Lower lobe of right lung (tissue), 2 donors: ENCODE results near the gene TBX3. TPM values are rescaled to one million over a fixed set of nuclear protein-coding genes. Genes with fewer than 3 reads are reported as not detected.

Experiments
- ATAC-seq, 2 donors: fragments of 200-7000 bp; cut with Tn5 transposase; one replicate each; pipeline ENCODE4 v1.9.1; 2020 to 2022; ENCODE audit warnings: mild to moderate bottlenecking in 2 of 2, moderate library complexity in 2 of 2
- DNase-seq: peaks from one replicate; pipeline ENCODE4 v3.0.0-alpha.2; 2020
- H3K27ac ChIP-seq: fragments of 200-600 bp; one replicate; pipeline ENCODE4 v1.8.0; 2022
- H3K27me3 ChIP-seq: fragments of 200-600 bp; one replicate; pipeline ENCODE4 v1.8.0; 2022; ENCODE audit warnings: low read depth
- H3K36me3 ChIP-seq: fragments of 200-600 bp; one replicate; pipeline ENCODE4 v1.8.0; 2022; ENCODE audit warnings: mild to moderate bottlenecking
- H3K4me1 ChIP-seq: fragments of 200-600 bp; one replicate; pipeline ENCODE4 v1.8.0; 2022
- H3K4me3 ChIP-seq: fragments of 200-600 bp; one replicate; pipeline ENCODE4 v1.8.0; 2022; ENCODE audit warnings: mild to moderate bottlenecking
- H3K9me3 ChIP-seq: fragments of 200-600 bp; one replicate; pipeline ENCODE4 v1.8.0; 2022
- intact Hi-C: fragments of 100-400 bp; cut with DNase I; formaldehyde crosslinking; loops from one replicate; pipeline ENCODE4 v1.11.0; 2022
- total RNA-seq: library from RNA; stranded (reverse); fragmentation: NEBNext Ultra II Directional; extraction: Animal tissue kit (Norgen Biotek cat#: 25700); gene quantifications from one replicate; pipeline ENCODE4 v1.2.1, GENCODE V29; 2021
- TF ChIP-seq, protein P1 (sequence below): fragments of 200-600 bp; IDR thresholded peaks from one replicate; pipeline ENCODE4 v1.8.0; 2022; ENCODE audit warnings: antibody characterized with exemption, mild to moderate bottlenecking
- donor health status: DM: no; HTN: yes; CAD: no; lungs with severe emphysema.

TBX3 gene
- total RNA-seq, 1 donor from 2014 or later, result 50.9 TPM

DNA sequence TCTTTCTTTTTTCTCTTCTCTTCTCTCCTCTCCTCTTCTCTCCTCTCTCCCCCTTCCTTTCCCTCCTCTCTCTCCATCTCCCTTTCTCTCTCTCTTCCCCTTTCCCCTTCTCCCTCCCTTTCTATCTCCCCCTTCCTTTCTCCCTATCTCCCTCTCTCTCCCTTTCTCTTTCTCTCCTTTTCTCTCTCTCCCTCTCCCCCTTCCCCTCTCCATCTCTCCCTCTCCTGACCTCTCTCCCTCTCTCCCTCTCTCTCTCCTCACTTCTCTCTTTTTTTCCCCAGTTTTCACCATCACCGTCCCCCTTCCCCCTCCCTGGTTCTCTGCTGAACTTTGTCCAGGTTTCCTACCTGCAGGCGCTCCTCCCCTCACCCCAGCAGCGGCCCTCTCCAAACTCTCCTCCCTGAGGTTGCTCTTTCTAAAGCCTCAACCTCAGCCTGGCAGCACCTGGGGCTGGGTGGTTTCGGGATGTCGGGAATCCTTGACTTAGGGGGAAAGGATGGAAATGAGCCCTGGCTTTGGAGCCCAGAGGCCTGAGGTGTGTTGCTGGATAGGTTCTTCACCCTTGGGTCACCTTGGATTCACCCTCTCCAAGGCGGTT lies 14.7 kb upstream of the TBX3 start:
- no peak for ATAC-seq
- TF ChIP-seq, protein P1, sequence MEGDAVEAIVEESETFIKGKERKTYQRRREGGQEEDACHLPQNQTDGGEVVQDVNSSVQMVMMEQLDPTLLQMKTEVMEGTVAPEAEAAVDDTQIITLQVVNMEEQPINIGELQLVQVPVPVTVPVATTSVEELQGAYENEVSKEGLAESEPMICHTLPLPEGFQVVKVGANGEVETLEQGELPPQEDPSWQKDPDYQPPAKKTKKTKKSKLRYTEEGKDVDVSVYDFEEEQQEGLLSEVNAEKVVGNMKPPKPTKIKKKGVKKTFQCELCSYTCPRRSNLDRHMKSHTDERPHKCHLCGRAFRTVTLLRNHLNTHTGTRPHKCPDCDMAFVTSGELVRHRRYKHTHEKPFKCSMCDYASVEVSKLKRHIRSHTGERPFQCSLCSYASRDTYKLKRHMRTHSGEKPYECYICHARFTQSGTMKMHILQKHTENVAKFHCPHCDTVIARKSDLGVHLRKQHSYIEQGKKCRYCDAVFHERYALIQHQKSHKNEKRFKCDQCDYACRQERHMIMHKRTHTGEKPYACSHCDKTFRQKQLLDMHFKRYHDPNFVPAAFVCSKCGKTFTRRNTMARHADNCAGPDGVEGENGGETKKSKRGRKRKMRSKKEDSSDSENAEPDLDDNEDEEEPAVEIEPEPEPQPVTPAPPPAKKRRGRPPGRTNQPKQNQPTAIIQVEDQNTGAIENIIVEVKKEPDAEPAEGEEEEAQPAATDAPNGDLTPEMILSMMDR, result no peak
- peak overlapping the region; percentile 46 for H3K4me3 ChIP-seq

DNA sequence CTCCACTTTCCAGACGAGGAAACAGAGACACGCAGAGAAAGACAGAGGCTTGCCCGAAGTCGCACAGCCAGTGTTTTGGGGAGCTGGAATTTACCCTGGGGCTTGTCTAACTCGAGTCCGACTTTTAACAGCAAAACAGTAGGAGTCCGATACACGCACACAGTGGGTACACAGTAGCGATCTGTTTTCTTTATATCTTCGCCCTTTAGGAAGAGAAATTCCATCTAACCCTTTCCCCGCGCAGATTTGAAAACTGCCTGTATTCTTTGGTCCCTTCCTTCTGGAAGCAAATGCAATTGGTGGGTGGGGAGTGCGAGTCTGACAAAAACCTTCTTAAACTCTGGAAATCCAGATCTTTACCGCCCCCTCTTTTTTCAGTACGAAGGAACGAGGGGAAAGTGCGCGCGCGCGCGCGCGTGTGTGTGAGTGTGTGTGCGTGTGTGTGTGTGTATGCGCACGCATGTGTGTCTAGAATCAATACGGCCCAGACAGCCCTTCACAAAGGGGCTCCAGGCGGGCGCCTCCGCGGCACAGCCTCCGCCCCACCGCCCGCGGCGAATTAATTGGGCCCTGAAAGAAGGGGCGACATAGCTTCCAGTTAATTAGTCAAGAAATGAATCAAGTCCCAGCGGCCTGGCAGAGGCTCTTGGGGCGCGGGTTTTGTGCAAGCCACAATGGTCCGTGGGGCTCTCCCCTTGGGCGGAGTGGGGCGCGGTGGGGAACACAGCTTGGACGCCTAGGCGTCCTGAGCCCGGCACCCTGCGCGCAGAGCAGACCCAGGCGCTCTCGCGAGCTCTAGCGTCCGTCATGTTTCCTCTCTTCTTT lies 14.0 kb upstream of the TBX3 start:
- no peak for ATAC-seq
- intact Hi-C loops, result no loop called here
- Histone ChIP-seq H3K27me3 (peaks cover 74% of the 10 kb centered on the region), H3K4me3 (peak overlapping the region; percentile 46), H3K9me3 (no peaks in the 10 kb centered on the region), H3K27ac (no peak overlapping the region), H3K4me1 (no peaks in the 10 kb centered on the region), H3K36me3 (no peaks in the 10 kb centered on the region)
- DNase-seq, result no peak
- TF ChIP-seq, protein P1, result no peak

More for the DNA sequence above, 14.7 kb upstream of the TBX3 start:
- intact Hi-C loops, result no loop called here
- peaks cover 71% of the 10 kb centered on the region for H3K27me3 ChIP-seq
- no peak for DNase-seq
- H3K4me1 ChIP-seq, result no peaks in the 10 kb centered on the region
- no peaks in the 10 kb centered on the region for H3K9me3 ChIP-seq
- no peak overlapping the region for H3K27ac ChIP-seq
- H3K36me3 ChIP-seq, result no peaks in the 10 kb centered on the region

DNA sequence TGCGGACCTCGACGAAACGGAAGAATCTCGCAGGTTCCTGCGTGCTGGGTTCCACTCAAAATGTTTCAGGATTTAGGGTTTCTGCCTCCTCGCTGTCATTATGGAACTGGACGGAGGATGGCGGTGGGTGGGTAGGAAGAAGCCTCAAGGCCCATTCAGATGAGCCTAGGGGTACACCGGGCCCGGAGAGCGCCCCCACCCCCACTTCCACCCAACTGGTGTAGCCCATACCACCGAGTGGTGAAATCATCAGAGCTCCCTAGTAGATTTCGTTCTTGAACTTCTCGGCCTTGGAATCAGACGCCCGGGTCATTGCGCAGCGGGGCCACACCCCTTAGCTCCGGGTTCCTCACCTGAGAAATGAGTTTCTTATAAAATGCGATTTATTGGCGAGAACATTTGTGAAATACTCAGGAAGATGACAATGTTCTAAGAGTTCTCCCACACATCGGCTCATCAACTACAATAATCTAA lies 13.3 kb upstream of the TBX3 start:
- ATAC-seq (no peak), DNase-seq (no peak)
- Histone ChIP-seq H3K4me3 (peak overlapping the region; percentile 46), H3K4me1 (no peaks in the 10 kb centered on the region), H3K9me3 (no peaks in the 10 kb centered on the region), H3K27ac (no peak overlapping the region), H3K27me3 (peaks cover 79% of the 10 kb centered on the region), H3K36me3 (no peaks in the 10 kb centered on the region)
- intact Hi-C loops, result no loop called here
- TF ChIP-seq, protein P1, result no peak

DNA sequence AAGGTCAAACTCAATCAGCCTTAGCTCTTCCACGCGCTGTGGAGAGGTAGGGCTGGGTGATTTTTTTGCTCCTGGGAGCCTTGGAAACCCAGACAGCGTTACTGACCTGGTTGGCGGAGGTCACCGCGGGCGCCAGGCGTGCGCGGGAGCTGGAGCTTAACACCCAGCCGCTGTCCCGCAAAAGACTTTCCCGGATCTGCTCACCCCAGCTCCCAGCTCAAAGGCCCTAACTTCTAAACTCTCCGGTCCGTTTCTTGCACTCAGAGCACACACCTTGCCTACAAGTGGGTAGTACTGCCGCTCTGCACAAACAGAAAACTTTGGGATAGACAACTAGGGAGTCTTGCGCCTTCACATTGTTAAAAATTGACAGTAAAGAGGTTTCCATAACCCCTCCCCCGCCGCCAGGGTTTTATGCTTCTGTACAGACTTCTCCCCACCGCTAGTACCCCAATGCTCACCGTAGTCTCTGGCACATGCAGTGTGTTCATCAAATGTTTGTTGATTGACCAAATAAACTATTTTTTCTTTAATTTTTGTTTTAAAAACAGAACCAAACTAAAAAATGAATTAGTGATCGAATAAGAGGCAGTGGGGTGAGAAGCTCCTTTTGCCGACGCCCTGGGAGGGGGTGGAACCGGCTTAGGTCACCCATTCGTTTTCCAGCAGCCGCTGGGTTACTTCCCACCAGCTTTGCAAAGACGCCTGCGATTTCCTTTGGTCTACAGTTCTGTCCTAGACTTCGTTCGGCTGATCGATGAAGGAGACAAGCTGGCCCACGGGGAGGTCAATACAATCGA lies 12.7 kb upstream of the TBX3 start:
- Histone ChIP-seq H3K27me3 (peaks cover 76% of the 10 kb centered on the region), H3K36me3 (no peaks in the 10 kb centered on the region), H3K4me3 (no peak overlapping the region), H3K9me3 (no peaks in the 10 kb centered on the region), H3K27ac (no peak overlapping the region), H3K4me1 (no peaks in the 10 kb centered on the region)
- intact Hi-C loops, result no loop called here
- TF ChIP-seq, protein P1, result no peak
- ATAC-seq (no peak), DNase-seq (no peak)

DNA sequence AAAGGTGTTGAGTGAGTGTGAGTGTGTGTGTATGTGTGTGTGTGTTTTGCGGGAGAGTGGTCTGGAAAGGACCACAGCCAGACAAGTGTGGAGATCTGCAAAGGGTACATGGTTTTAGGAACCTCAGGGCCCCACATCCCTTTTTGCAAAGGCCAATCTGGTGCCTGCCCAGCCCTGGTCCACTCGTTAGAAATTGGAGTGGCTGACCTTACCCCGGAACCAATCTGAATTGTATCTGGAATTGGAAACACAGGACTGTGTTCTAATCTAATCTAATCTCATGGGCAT lies 11.3 kb upstream of the TBX3 start:
- no peaks in the 10 kb centered on the region for H3K9me3 ChIP-seq
- H3K4me1 ChIP-seq, result no peaks in the 10 kb centered on the region
- no peak overlapping the region for H3K4me3 ChIP-seq
- H3K27ac ChIP-seq, result no peak overlapping the region
- H3K36me3 ChIP-seq, result no peaks in the 10 kb centered on the region
- no peak for ATAC-seq
- peaks cover 78% of the 10 kb centered on the region for H3K27me3 ChIP-seq
- TF ChIP-seq, protein P1, result no peak
- DNase-seq, result no peak
- intact Hi-C loops, result no loop called here
